HepG2 (cell line): Measurements from ENCODE around the gene NKX2-2. TPM values are rescaled to one million over a fixed set of nuclear protein-coding genes. Genes with fewer than 3 reads are reported as not detected.

Experiments used
- ATAC-seq: fragments of 200-7000 bp; cut with Tn5 transposase; 3 replicates; pipeline ENCODE4 v1.9.1; 2020; ENCODE audit warnings: mild to moderate bottlenecking, moderate library complexity
- BruUV-seq: library from RNA; stranded (reverse); fragments of 400-500 nt; replicated peaks from 2 replicates; lab custom pipeline; 2021; lab: Mats Ljungman, UMichigan
- CTCF ChIA-PET: fragments of 300-600 bp; formaldehyde crosslinking; extraction: SDS; loops from one replicate; lab custom pipeline; 2021; ENCODE audit warnings: low total read pairs, inconsistent platforms, low intra/inter-chr PET ratio; lab: Yijun Ruan, JAX
- POLR2A ChIA-PET: fragments of 350-600 bp; sonication (Branson Sonifier 250); formaldehyde crosslinking; loops from one replicate; lab custom pipeline; 2020; ENCODE audit warnings: antibody characterized with exemption, inconsistent platforms; lab: Yijun Ruan, JAX
- DNase-seq: peaks from one replicate; pipeline ENCODE4 v3.0.0-alpha.2; 2015; ENCODE audit warnings: low spot score
- FAIRE-seq: peaks from 3 replicates; lab custom pipeline; 2011; peaks lifted over from hg19 to GRCh38; lab: Jason Lieb, UNC
- H2AFZ ChIP-seq: one replicate; pipeline ENCODE4 v1.6.1; 2011; ENCODE audit warnings: low read length, inconsistent platforms
- H3K27ac ChIP-seq: fragments of 300-600 bp; 3 replicates; pipeline ENCODE4 v1.8.0; 2011; ENCODE audit warnings: mixed run types, mild to moderate bottlenecking, mixed read lengths, low read length, inconsistent platforms; ENCODE audit not compliant: insufficient read depth; ENCODE audit errors: extremely low read length
- H3K27me3 ChIP-seq, 2 experiments: fragments of 200-600 bp in 1 of 2; 2 replicates in 1 of 2; 3 replicates in 1 of 2; pipeline versions ENCODE4 v1.6.0 to v1.8.0; 2011; ENCODE audit warnings: low read length in 2 of 2, mild to moderate bottlenecking in 2 of 2, moderate library complexity in 2 of 2, inconsistent platforms in 1 of 2; ENCODE audit not compliant: insufficient read depth in 2 of 2, control insufficient read depth in 1 of 2
- H3K36me3 ChIP-seq, 2 experiments: fragments of 200-600 bp in 1 of 2; replicated peaks in 1 of 2; 2 replicates in 1 of 2; 3 replicates in 1 of 2; pipeline versions ENCODE4 v1.5.1 to v1.8.0; 2011; ENCODE audit warnings: low read length in 2 of 2, inconsistent platforms in 1 of 2; ENCODE audit not compliant: insufficient read depth in 2 of 2, control insufficient read depth in 1 of 2
- H3K4me1 ChIP-seq: 2 replicates; pipeline ENCODE4 v1.5.1; 2012; ENCODE audit warnings: low read length, inconsistent platforms; ENCODE audit not compliant: insufficient read depth
- H3K4me2 ChIP-seq: 2 replicates; pipeline ENCODE4 v1.6.0; 2011; ENCODE audit warnings: low read depth, low read length, inconsistent platforms
- H3K4me3 ChIP-seq, 3 experiments: fragments of 200-600 bp in 1 of 3; sonication (generic), shearing (Covaris generic) in 1 of 3; replicated peaks in 1 of 3; 2 replicates each; pipeline ENCODE4 v1.5.1; 2011 to 2016; ENCODE audit warnings: low read length in 3 of 3, inconsistent platforms in 2 of 3, low read depth in 2 of 3, mild to moderate bottlenecking in 2 of 3, control low read depth in 1 of 3, mixed read lengths in 1 of 3; ENCODE audit not compliant: insufficient read depth in 1 of 3
- H3K79me2 ChIP-seq: one replicate; pipeline ENCODE4 v1.6.1; 2011; ENCODE audit warnings: low read length, inconsistent platforms; ENCODE audit not compliant: insufficient read depth
- H3K9ac ChIP-seq: 2 replicates; pipeline ENCODE4 v1.6.0; 2011; ENCODE audit warnings: mild to moderate bottlenecking, low read depth, low read length, inconsistent platforms; ENCODE audit not compliant: insufficient read depth
- H3K9me3 ChIP-seq: 2 replicates; pipeline ENCODE4 v1.5.1; 2012; ENCODE audit warnings: mild to moderate bottlenecking, low read length
- H4K20me1 ChIP-seq: 2 replicates; pipeline ENCODE4 v1.6.0; 2011; ENCODE audit warnings: inconsistent platforms, mild to moderate bottlenecking, low read length, moderate library complexity; ENCODE audit not compliant: insufficient read depth
- HOXA9 ChIP-seq: sonication (generic); formaldehyde crosslinking; IDR thresholded peaks from 2 replicates; pipeline ENCODE4 v1.8.1; 2022; ENCODE audit warnings: missing genetic modification reagents, mild to moderate bottlenecking, moderate library complexity, borderline replicate concordance
- ISX ChIP-seq: sonication (generic); formaldehyde crosslinking; conservative IDR thresholded peaks from 2 replicates; pipeline ENCODE4 v1.5.0; 2020; ENCODE audit warnings: missing genetic modification reagents
- KLF12 ChIP-seq: sonication (generic); formaldehyde crosslinking; IDR thresholded peaks from 2 replicates; pipeline ENCODE4 v1.4.0; 2020; ENCODE audit warnings: missing genetic modification reagents, borderline replicate concordance
- NR1H2 ChIP-seq: sonication (generic); formaldehyde crosslinking; IDR thresholded peaks from 2 replicates; pipeline ENCODE4 v1.8.1; 2022; ENCODE audit warnings: low read depth, missing genetic modification reagents, borderline replicate concordance
- RFXANK ChIP-seq: IDR thresholded peaks from 2 replicates; pipeline ENCODE4 v1.6.1; 2016
- SNAPC4 ChIP-seq: sonication (generic); formaldehyde crosslinking; IDR thresholded peaks from 2 replicates; pipeline ENCODE4 v1.4.0; 2020; ENCODE audit warnings: mild to moderate bottlenecking, missing genetic modification reagents
- TMF1 ChIP-seq: sonication (generic); formaldehyde crosslinking; IDR thresholded peaks from 2 replicates; pipeline ENCODE4 v1.8.1; 2022; ENCODE audit warnings: low read depth, missing genetic modification reagents
- U2AF2 ChIP-seq: fragments of 200-400 bp; formaldehyde crosslinking; IDR thresholded peaks from 2 replicates; pipeline ENCODE4 v1.6.1; 2017; ENCODE audit warnings: low read depth, mild to moderate bottlenecking, low read length
- XBP1 ChIP-seq: sonication (generic); formaldehyde crosslinking; IDR thresholded peaks from 2 replicates; pipeline ENCODE4 v1.5.0; 2020; ENCODE audit warnings: missing genetic modification reagents
- ZGPAT ChIP-seq: IDR thresholded peaks from 2 replicates; pipeline ENCODE4 v1.6.1; 2016; ENCODE audit warnings: mild to moderate bottlenecking
- ZNF446 ChIP-seq: sonication (generic); formaldehyde crosslinking; IDR thresholded peaks from 2 replicates; pipeline ENCODE4 v1.5.0; 2020; ENCODE audit warnings: mild to moderate bottlenecking, missing genetic modification reagents
- ZNF773 ChIP-seq: sonication (generic); formaldehyde crosslinking; IDR thresholded peaks from 2 replicates; pipeline ENCODE4 v1.4.0; 2020; ENCODE audit warnings: missing genetic modification reagents, borderline replicate concordance
- ZNF776 ChIP-seq: sonication (generic); formaldehyde crosslinking; IDR thresholded peaks from 2 replicates; pipeline ENCODE4 v1.4.0; 2020; ENCODE audit warnings: mild to moderate bottlenecking, missing genetic modification reagents
- ZSCAN21 ChIP-seq: sonication (generic); formaldehyde crosslinking; IDR thresholded peaks from 2 replicates; pipeline ENCODE4 v1.8.0; 2022; ENCODE audit warnings: mild to moderate bottlenecking, missing genetic modification reagents, moderate library complexity, borderline replicate concordance
- WGBS: methylation state at CpG from one replicate; pipeline ENCODE4 v1.1.6; 2017; ENCODE audit warnings: low lambda C conversion rate; 5-methylcytosine and 5-hydroxymethylcytosine counted together
- in situ Hi-C: cut with HindIII; loops from 2 replicates; pipeline ENCODE4 v1.10.0; 2017; ENCODE audit warnings: low pct_unique_long_range_greater_than_20kb; ENCODE audit not compliant: extremely low pct_ligation_motif_present
- intact Hi-C: fragments of 100-400 bp; cut with micrococcal nuclease; formaldehyde crosslinking; loops from one replicate; pipeline ENCODE4 v1.10.0; 2022; ENCODE audit not compliant: unreplicated experiment
- polyA plus RNA-seq, 8 experiments: library from polyadenylated mRNA; depleted of rRNA in 3 of 8; stranded (reverse) in 7 of 8; unstranded in 1 of 8; fragments of >200 nt; fragmentation: Illumina TruSeq in 4 of 8; extraction: Trizol in 4 of 8; gene quantifications; 2 replicates each; pipeline versions ENCODE4 v1.2.1 to v1.2.3, GENCODE V29; 2011 to 2016; ENCODE audit warnings: low read depth in 4 of 8, missing spikeins in 1 of 8, mixed read lengths in 1 of 8; ENCODE audit not compliant: insufficient read depth in 1 of 8
- total RNA-seq, 5 experiments: library from RNA; depleted of rRNA; stranded (reverse); fragments of >200 nt; fragmentation: Illumina TruSeq; extraction: Trizol; gene quantifications; 2 replicates each; pipeline ENCODE4 v1.2.3, GENCODE V29; 2016; ENCODE audit warnings: low read depth in 1 of 5

NKX2-2 gene
- total and polyA plus RNA-seq, 2 of the 13 experiments (the other 11 are each of a cell fraction or from before 2014, with no cell fraction given), result not detected

- Histone ChIP-seq H3K79me2 (no peaks in the 10 kb centered on the region), H3K27ac (no peak overlapping the region), H3K9ac (no peak overlapping the region), H3K27me3 (peaks cover 0 to 24% of the 10 kb centered on the region in 2 experiments; a peak in 2 of 5 replicates), H3K4me2 (no peak overlapping the region), H2AFZ (no peak overlapping the region), H3K36me3 (no peaks in the 10 kb centered on the region), H3K4me3 (no peak overlapping the region), H3K9me3 (no peaks in the 10 kb centered on the region), H4K20me1 (no peaks in the 10 kb centered on the region), H3K4me1 (no peaks in the 10 kb centered on the region)
- intact Hi-C loops (no loop called here), in situ Hi-C loops (no loop called here)
- CTCF ChIA-PET, result no interaction called here
- WGBS, result 26% methylated on average over 5 of the region's 5 CpGs
- TF ChIP-seq NR1H2 (CRISPR knock-in tag) (0 out of 2 replicates have a peak, but pooled peaks have one; percentile 24), XBP1 (no peak), ZSCAN21 (CRISPR knock-in tag) (peak; percentile 83; the same call in 1 of the 2 replicates)
- FAIRE-seq (no peak), DNase-seq (no peak), ATAC-seq (no peak)
- POLR2A ChIA-PET, result no interaction called here
- BruUV-seq, result no TSS peak
Measured at GRCh38 chr20:21496452-21496851, 17.4 kb downstream of the NKX2-2 start.

GRCh38 chr20:21493049-21493448 lies 20.8 kb downstream of the NKX2-2 start:
- in situ Hi-C loops (no loop called here), intact Hi-C loops (no loop called here)
- H3K9me3 ChIP-seq, result no peaks in the 10 kb centered on the region
- H3K4me2 ChIP-seq, result no peak overlapping the region
- peaks cover 2 to 15% of the 10 kb centered on the region in 2 experiments; a peak in 2 of 5 replicates for H3K27me3 ChIP-seq
- ChIA-PET CTCF (no interaction called here), POLR2A (no interaction called here)
- BruUV-seq, result no TSS peak
- ATAC-seq, result no peak
- 2% methylated on average over 6 of the region's 6 CpGs for WGBS
- H3K27ac ChIP-seq, result no peak overlapping the region
- no peaks in the 10 kb centered on the region for H3K79me2 ChIP-seq
- H3K4me3 ChIP-seq, result no peak overlapping the region
- no peaks in the 10 kb centered on the region for H3K4me1 ChIP-seq
- FAIRE-seq, result no peak
- no peak overlapping the region for H2AFZ ChIP-seq
- no peak overlapping the region for H3K9ac ChIP-seq
- H3K36me3 ChIP-seq, result no peaks in the 10 kb centered on the region
- H4K20me1 ChIP-seq, result no peaks in the 10 kb centered on the region
- DNase-seq, result no peak
- TF ChIP-seq SNAPC4 (CRISPR knock-in tag), result no peak
- TF ChIP-seq ZGPAT (CRISPR knock-in tag), result no peak
- no peak for TF ChIP-seq ZNF446
- TF ChIP-seq U2AF2, result no peak
- TF ChIP-seq TMF1, result no peak
- TF ChIP-seq ZNF776 (CRISPR knock-in tag), result no peak
- no peak for TF ChIP-seq RFXANK (CRISPR knock-in tag)
- TF ChIP-seq ISX (CRISPR knock-in tag), result no peak
- no peak for TF ChIP-seq HOXA9 (CRISPR knock-in tag)
- no peak for TF ChIP-seq KLF12 (CRISPR knock-in tag)
- no peak for TF ChIP-seq ZNF773 (CRISPR knock-in tag)
